Gastrocnemius medialis (tissue), 4 donors: ENCODE results near the gene MAD2L1. TPM values are rescaled to one million over a fixed set of nuclear protein-coding genes. Genes with fewer than 3 reads are reported as not detected.
A peak's percentile ranks its signal among the peaks of the same experiment; 100 is the strongest.

Source experiments
- ATAC-seq, 2 donors: fragments of 150-250 bp; one replicate each; pipeline ENCODE4 v1.9.1; 2016
- DNase-seq, 2 donors: peaks; one replicate each; pipeline ENCODE4 v3.0.0-alpha.2; 2019
- H3K27ac ChIP-seq, 4 donors: fragments of 200-600 bp; sonication (generic); 1 replicate in 1 of 4; 2 replicates in 3 of 4; pipeline ENCODE4 v1.5.1; 2016 to 2018; ENCODE audit warnings: mild to moderate bottlenecking in 2 of 4, moderate library complexity in 1 of 4
- H3K27me3 ChIP-seq, 3 donors: fragments of 200-600 bp; sonication (generic) in 2 of 3; 1 replicate in 1 of 3; 2 replicates in 2 of 3; pipeline versions ENCODE4 v1.5.1 to v1.6.0; 2016 to 2019; ENCODE audit warnings: mild to moderate bottlenecking in 1 of 3, moderate library complexity in 1 of 3
- H3K36me3 ChIP-seq, 2 donors: fragments of 200-600 bp; sonication (generic) in 1 of 2; one replicate each; pipeline ENCODE4 v1.5.1; 2017 to 2018
- H3K4me1 ChIP-seq, 2 donors: fragments of 200-600 bp; sonication (generic) in 1 of 2; one replicate each; pipeline ENCODE4 v1.5.1; 2016 to 2017; ENCODE audit warnings: mild to moderate bottlenecking in 2 of 2
- H3K4me3 ChIP-seq, 4 donors: fragments of 200-600 bp; sonication (generic) in 3 of 4; 1 replicate in 1 of 4; 2 replicates in 3 of 4; pipeline ENCODE4 v1.5.1; 2016 to 2019; ENCODE audit warnings: mild to moderate bottlenecking in 2 of 4
- H3K9me3 ChIP-seq, 3 donors: fragments of 200-600 bp; sonication (generic) in 2 of 3; 1 replicate in 1 of 3; 2 replicates in 2 of 3; pipeline ENCODE4 v1.5.1; 2016 to 2019
- POLR2A ChIP-seq, 2 donors: fragments of 450-650 bp; IDR thresholded peaks; one replicate each; pipeline ENCODE4 v1.6.1; 2017; ENCODE audit warnings: antibody characterized with exemption in 2 of 2, mild to moderate bottlenecking in 2 of 2, moderate library complexity in 2 of 2
- in situ Hi-C, 4 donors: fragments of 200-750 bp; cut with MboI; loops; one replicate each; pipeline versions ENCODE4 v1.15.0 to v1.8.0; 2017; ENCODE audit warnings: low sequenced_read_pairs in 4 of 4
- intact Hi-C: fragments of 100-400 bp; cut with DNase I; formaldehyde crosslinking; loops from one replicate; pipeline ENCODE4 v1.15.1; 2023; ENCODE audit warnings: low total_unique reads
- total RNA-seq, 4 donors: library from RNA; depleted of rRNA; stranded (reverse); fragments of >200 nt; gene quantifications; one replicate each; pipeline versions ENCODE4 v1.1.0 to v1.2.3, GENCODE V29; 2016
- TF ChIP-seq, protein P1 (sequence below), 5 experiments: fragments of 450-650 bp in 3 of 5; fragments of 200-600 bp in 2 of 5; sonication (generic) in 2 of 5; IDR thresholded peaks in 4 of 5; conservative IDR thresholded peaks in 1 of 5; 1 replicate in 4 of 5; 2 replicates in 1 of 5; pipeline ENCODE4 v1.5.1; 2016 to 2019; ENCODE audit warnings: antibody characterized with exemption in 5 of 5, mild to moderate bottlenecking in 3 of 5, moderate library complexity in 3 of 5

Gene MAD2L1
- 1 to 10 TPM in 2 of 4 donors, under 1 TPM in 2; 0.33 to 7.7 (median 1.5) TPM for total RNA-seq

DNA sequence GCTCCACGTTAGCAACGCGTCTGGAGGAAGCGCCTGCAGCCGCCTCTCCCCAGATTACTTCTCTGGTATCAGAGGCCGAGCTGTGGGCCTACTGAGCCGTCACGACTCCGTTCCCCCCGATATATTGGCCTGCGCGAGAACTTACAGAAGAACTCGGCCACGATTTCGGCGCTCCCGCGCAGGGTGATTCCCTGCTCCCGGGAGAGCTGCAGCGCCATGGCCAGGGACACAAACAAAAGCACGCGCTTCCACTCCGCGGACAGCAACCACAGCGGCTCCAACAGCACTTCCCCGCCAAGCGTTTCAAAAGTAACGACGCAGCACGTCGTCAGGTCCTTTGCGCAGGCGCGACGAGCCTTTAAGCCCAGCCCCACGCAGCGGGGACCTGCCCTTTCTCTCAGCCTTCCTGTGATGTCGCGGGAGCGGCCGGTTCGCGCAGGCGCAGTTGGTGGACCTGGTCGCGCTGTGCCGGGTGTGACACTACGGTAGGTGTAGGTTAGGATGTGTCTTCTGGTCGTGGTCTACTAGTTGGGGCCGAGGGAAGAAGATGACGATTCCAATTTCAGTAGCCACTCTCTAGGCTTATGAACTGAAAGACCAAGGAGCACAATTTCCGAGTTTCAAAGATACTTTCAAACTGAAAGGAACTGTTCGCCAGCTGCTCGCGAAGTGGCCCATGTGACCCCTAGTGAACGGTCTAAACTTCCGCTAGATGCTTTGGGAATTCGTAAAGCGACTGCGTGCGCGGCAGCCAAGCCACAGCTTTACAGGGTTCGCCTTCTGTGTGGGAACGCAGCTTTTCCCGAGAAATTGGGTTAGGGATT, at the start of gene MAD2L1:
MAD2L1 (minus strand) TSS at position 332 of the 824 bp plus-strand sequence; CDS start at position 218, 114 bp downstream.
- in situ Hi-C loops (no loop called here), intact Hi-C loops (no loop called here)
- peak; percentile 97 to 99 for DNase-seq
- H3K36me3 ChIP-seq: no peaks in the 10 kb centered on the region
- H3K27me3 ChIP-seq: no peaks in the 10 kb centered on the region
- peaks cover 33 to 36% of the 10 kb centered on the region in 2 donors for H3K4me1 ChIP-seq
- H3K27ac ChIP-seq: peak within 1 kb of the TSS; percentile 88 to 98 (median 91)
- ATAC-seq: peak; percentile 94 to 96
- H3K4me3 ChIP-seq: peak within 1 kb of the TSS; percentile 55 to 84 (median 66)
- TF ChIP-seq, protein P1, sequence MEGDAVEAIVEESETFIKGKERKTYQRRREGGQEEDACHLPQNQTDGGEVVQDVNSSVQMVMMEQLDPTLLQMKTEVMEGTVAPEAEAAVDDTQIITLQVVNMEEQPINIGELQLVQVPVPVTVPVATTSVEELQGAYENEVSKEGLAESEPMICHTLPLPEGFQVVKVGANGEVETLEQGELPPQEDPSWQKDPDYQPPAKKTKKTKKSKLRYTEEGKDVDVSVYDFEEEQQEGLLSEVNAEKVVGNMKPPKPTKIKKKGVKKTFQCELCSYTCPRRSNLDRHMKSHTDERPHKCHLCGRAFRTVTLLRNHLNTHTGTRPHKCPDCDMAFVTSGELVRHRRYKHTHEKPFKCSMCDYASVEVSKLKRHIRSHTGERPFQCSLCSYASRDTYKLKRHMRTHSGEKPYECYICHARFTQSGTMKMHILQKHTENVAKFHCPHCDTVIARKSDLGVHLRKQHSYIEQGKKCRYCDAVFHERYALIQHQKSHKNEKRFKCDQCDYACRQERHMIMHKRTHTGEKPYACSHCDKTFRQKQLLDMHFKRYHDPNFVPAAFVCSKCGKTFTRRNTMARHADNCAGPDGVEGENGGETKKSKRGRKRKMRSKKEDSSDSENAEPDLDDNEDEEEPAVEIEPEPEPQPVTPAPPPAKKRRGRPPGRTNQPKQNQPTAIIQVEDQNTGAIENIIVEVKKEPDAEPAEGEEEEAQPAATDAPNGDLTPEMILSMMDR (IDR thresholded peaks at IDR 0.05 in 4 of 5, conservative IDR thresholded peaks at IDR 0.05 in 1 of 5): no peak
- peak; percentile 89 to 90 for TF ChIP-seq POLR2A (IDR thresholded peaks at IDR 0.05)
- H3K9me3 ChIP-seq: no peaks in the 10 kb centered on the region

DNA sequence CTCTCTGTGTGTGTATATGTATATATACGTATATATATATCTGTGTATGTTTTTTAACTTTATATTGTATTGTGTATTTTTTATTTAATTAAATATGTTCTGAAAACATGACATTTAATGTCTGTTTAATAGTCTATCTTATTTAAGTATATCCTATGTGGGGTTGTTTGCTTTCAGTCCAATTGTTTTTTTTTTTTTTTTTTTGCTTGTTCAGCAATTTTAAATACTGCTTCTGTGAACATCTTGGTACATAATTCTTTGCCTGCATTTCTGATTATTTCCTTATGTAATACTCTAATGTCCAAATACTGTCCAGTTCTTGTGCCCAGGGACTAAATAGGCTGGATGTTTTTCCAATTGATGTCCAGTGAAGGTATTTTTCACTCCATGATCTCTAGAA, 45.1 kb upstream of the MAD2L1 start:
- TF ChIP-seq, protein P1 (IDR thresholded peaks at IDR 0.05 in 4 of 5, conservative IDR thresholded peaks at IDR 0.05 in 1 of 5): no peak
- TF ChIP-seq POLR2A (IDR thresholded peaks at IDR 0.05): no peak
- no peaks in the 10 kb centered on the region for H3K27me3 ChIP-seq
- no peak overlapping the region for H3K4me3 ChIP-seq

DNA sequence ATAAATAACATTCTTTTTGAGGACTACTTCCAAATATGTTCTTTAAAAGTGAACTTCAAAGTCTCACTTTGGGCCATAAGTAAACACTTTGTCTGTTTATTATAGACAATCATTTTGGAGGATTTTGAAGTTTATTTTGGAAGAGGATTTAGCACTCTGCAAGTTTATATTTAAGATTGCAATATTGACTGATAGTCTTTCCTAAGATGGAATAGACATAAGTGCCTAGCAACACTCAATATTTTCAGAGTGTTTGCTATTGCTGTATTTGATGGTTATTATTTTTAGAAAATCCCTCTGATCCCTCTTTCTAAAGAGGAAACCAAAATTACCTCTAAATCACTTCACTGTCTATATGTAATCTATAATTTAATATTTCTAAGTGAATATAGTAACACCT, 42.8 kb upstream of the MAD2L1 start:
- Histone ChIP-seq H3K27ac (no peak overlapping the region), H3K9me3 (no peaks in the 10 kb centered on the region), H3K36me3 (no peaks in the 10 kb centered on the region), H3K27me3 (no peaks in the 10 kb centered on the region), H3K4me1 (peaks cover 3 to 6% of the 10 kb centered on the region in 2 donors), H3K4me3 (no peak overlapping the region)
- ATAC-seq (no peak), DNase-seq (no peak)
- intact Hi-C loops (no loop called here), in situ Hi-C loops (no loop called here)
- no peak for TF ChIP-seq POLR2A (IDR thresholded peaks at IDR 0.05)
- TF ChIP-seq, protein P1 (IDR thresholded peaks at IDR 0.05 in 4 of 5, conservative IDR thresholded peaks at IDR 0.05 in 1 of 5): no peak

More for the DNA sequence above, 45.1 kb upstream of the MAD2L1 start:
- H3K9me3 ChIP-seq: no peaks in the 10 kb centered on the region
- H3K4me1 ChIP-seq: peaks cover 3 to 6% of the 10 kb centered on the region in 2 donors
- in situ Hi-C loops: no loop called here
- intact Hi-C loops: no loop called here
- no peak for ATAC-seq
- no peaks in the 10 kb centered on the region for H3K36me3 ChIP-seq
- H3K27ac ChIP-seq: no peak overlapping the region
- no peak for DNase-seq

DNA sequence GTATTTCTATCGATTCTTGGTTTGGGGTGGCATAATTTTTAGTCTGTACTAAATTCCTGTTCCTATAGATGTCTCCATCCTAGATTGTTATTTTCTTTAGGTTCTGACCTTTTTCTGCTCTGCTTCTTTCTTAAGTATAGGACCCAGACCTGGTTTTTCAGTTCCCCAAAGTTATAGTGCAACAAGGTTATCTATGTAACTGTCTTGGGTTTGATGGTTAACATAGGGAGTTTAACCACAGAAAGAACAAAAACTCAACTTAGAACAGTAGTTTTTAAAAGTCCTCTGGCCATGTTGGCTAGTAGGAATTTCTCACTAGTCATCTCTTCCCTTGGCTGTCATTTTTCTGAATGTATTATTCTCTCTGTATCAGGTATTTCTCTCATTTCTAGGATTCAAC, 38.8 kb upstream of the MAD2L1 start:
- in situ Hi-C loops (no loop called here), intact Hi-C loops (no loop called here)
- H3K9me3 ChIP-seq: no peaks in the 10 kb centered on the region
- no peak for DNase-seq
- no peak for ATAC-seq
- H3K4me3 ChIP-seq: no peak overlapping the region
- H3K36me3 ChIP-seq: no peaks in the 10 kb centered on the region
- no peak overlapping the region for H3K27ac ChIP-seq
- H3K4me1 ChIP-seq: no peaks in the 10 kb centered on the region
- no peaks in the 10 kb centered on the region for H3K27me3 ChIP-seq
- TF ChIP-seq, protein P1 (IDR thresholded peaks at IDR 0.05 in 4 of 5, conservative IDR thresholded peaks at IDR 0.05 in 1 of 5): no peak
- no peak for TF ChIP-seq POLR2A (IDR thresholded peaks at IDR 0.05)
